HG03558 (cell line): ENCODE data around the gene S100A11.

Experiments
- ATAC-seq: cut with Tn5 transposase; IDR thresholded peaks from one replicate; pipeline ENCODE4 v1.9.1; 2021; ENCODE audit warnings: moderate number of reproducible peaks; ENCODE audit not compliant: unreplicated experiment; ENCODE audit errors: extremely low read depth

S100A11 gene

DNA sequence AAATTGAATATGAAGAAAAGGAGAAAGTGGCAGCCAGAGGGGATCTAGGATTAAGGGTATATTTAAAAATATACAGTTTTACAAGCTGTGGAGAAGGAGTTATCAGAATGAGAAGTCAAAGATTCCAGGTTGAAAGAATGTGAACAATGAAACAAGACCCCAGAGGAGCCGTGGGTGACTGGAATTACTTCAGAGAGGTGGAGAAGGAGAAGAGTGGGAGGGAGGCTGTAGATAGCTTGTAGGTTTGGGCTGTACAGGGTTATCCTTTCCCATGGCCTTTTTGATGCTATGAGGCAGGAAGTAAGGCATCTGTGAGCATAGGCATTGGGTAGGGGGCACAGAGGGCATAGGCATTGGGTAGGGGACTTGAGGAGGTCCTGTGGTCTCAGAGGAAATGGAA, 5.2 kb upstream of the S100A11 start:
- ATAC-seq, result no peak

DNA sequence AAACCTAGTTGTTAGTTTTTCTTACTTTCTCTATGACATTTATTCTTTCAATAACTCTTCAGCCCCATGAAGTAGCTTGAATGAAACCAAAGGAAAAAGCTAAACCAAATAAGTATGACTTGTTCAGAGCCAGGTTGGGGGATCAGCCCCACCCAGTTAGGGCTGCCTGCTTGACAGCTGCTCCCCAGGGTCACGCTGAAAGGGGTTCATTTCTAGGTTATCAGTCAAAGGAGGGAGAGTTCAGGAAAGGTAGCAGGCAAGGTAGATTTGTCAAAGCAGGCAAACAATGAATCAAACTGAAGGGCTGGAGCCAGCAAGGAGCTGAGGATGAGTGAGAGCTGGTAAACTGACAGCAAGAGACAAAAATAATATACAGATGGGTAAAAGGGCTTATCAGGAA, 3.1 kb upstream of the S100A11 start:
- ATAC-seq, result no peak

DNA sequence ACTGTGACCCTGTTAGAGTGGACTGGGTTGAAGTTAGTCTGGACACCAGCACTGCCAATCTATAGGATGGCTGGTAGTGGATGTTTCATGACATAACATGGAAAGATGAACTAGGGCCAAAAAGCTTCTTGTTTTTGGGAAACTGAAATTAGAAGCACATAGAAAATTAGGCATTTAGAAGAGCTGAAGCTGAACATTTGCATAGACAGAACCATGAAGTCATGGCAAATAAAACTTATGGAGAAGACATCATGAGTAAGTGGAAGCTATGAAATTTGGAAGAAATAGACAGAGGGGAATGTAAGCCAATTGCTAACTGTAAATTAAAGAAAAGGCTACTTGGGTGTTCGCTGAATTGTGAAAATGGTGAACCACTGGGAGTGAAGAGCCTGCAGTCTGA, 2.7 kb upstream of the S100A11 start:
- no peak for ATAC-seq

DNA sequence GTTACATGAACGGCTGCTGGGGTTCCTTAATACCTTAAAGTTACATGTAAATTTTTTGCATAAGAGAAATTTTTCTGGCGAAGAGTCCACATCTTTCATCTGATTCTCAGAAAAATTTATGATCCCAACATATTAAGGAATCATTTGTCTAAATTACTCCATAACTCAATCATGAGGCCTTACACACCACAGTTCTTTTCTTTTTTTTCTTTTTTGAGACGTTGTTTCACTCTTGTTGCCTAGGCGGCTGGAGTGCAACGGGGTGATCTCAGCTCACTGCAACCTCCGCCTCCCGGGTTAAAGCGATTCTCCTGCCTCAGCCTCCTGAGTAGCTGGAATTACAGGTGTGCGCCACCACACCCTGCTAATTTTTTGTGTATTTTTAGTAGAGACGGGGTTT, 2.1 kb upstream of the S100A11 start:
- no peak for ATAC-seq

DNA sequence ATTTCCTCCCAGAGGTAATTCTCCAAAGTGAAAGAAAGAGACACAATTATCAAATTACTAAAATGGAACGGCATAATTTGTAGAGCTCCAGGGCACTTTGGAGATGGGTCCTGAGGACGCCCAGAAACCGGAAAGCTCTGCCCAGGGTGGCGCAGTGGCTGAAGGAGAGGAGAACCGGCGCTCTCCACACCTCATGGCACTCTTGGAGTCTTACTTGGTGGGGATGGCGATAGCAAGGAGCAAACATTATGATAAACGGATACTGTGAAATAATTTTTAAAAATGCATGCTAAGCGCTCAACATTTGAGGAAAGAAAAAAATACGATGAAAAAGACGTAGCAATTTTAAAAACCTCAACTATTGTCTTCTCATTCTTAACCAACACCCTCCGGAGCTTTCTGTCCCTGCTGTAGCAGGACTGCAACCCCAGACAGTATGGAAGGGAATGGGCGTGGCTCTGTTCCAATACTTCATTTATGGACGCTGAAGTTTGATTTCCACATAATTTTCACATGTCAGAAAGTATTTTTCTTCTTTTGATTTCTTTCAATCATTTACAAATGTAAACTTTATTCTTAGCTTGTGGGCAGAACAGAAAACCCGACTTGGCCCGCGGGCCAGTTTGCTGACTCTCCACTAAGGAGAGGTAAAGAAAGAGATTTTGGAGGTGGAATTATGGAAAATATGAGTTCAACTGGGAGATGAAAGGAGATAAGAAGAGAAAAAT, 1.1 kb downstream of the S100A11 start:
- no peak for ATAC-seq

DNA sequence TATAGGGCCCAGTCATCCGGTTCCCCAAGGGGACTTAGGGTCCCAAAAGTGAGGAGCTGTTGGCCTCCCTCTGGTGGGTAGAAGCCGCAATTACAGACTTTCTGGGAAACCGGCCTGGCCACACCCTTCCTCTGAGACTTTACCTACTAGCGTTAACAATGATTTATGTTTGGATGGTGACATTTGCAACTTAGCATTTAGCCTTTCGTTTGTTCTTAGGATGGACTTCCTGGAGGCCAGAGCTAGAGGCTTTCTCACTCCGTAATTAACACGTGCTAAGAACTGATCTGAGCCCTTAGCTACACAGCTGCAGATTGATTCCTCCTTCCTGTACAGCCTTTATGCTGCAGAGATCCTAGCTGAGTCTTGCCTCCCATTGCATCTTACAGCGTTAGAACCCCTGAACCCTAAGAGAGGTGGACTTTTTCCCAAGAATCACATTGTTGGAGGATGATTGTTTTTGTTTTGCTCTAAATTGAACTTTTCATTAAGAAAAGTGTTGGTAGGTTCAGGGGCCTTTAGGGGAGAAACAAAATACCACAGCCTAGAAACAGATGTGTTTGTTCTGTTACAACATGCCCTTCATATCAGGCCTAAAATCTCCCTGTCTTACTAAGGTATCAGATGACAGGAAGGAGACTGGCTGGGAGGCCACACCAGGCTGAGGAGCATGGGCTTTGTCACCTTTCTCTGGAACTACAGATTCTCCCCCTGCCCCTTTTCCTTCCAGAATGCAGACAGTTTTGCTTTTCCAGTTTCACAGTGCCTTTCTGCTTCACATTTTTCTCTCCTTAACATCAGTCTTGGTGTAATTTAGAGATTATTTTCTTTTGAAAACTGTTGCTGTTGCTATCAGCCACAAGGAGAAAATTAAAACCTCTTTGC, 1.9 kb downstream of the S100A11 start:
- no peak for ATAC-seq

DNA sequence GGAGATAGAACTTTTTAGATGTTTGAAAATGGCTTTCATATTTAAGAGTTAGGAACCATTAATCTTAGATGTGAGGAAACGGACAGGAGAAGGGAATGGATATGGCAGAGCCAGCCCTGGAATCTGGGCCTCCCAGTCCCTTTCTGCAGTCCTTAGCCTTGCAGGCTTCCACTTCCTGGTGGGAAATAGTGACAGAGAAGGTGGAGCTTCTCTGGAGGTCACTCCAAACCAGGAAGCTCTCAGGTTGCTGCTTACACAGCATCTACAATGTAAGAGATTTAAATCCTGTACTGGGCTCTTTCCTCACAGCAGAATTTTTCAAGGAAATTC, 2.5 kb downstream of the S100A11 start:
- no peak for ATAC-seq

DNA sequence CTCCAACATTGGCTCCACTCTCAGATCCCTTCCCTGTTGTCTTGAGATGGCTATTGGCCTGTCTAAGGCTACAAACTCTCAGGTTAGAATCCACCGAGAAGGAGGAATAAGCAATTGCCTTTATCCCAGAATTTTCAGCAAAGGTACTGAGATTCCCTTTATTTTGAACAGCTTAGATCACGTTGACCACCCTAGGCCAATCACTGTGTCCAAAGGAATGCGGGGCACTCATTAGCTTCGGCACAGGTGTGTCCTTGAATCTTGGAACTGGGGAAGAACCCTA, 6.9 kb downstream of the S100A11 start:
- no peak for ATAC-seq

DNA sequence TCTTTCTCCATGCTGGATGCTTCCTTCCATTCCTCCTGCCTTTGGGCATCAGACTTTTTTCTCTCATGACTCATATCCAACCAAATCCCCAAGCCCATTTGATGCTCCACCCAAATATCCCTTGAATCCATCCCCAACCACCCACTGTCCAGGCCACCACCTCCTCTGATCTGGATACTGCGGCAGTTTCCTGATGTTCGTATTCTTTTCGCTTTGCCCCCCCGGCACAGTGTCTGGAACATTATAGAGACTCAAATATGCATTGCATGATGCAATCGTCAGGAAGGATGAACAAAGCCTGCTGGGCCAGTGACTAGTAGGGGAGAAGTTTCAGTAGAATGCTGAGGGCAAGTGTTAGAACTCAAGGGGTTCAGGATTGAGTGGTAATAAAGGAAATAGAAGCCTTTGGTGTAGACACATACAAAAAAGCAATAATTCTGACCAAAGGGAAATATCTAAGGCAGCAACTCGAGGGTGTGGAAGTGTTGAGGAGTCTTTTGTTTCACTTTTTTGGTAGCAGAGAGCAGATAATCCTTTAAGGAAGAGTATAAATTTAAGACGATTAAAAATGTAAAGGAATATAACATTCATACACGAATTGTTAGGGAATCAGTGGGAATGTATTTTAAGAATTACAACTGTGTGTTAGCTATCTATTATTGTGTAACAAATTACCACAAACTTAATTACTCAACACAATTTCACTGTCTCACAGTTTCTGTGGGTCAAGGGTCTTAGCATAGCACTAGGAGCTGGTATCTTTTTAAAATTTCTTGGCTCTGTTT, 7.5 kb downstream of the S100A11 start:
- no peak for ATAC-seq

DNA sequence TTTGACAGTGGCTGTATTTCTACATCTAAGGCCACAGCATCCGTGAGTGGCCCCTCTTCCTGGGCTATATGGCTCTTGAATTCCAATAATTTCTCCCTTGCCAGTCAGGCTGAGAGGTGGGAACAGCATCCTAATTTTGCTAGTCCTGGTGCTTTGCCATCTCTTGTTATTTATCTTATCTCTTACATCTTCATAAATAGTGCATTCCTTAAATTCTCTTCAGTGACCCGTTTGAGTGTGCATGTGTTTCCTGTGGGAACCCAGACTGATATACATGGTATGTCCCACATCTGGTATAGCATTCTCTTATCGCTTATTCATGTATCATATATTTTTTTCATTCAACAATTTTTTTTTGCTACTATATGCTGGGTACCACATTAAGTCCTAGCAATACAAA, 9.9 kb downstream of the S100A11 start:
- no peak for ATAC-seq

DNA sequence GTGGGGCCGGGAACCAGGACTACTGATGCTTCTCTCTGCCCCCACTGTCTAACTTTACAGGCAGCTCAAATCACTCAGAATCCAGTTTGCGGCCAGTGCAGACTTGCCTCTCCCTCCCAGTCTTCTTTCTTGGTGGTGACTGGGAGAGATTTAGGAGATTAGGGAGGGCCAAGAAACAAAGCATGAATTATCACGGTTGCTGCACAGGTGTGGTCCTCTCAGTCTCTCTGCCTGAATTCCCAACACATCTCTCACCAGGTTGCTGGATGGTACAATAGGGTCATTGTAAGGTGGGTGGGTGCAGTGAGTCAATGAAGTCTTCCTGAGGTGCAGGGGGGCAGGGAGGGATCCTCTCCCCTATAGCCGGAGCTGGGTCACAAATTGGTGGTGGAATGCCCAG, 12.6 kb downstream of the S100A11 start:
- ATAC-seq, result no peak

DNA sequence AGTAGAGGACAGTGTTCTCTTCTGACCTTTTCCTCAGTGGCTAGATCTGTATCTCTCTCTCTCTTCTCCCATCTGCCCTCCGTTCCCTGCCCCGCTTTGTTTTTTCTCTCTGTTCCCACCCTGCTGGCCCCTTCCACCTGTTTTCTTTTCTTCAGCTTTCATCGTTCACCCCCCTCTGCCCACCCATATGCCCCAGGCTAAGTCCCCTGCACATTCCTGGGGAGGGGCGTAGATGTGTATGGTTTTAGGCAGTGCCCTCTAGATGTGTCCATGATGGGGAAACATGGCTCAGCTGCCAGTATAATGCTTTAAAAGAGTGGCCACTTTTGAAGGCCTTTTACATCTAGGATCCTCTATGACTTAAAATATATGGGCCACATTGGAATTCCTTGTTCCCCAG, 13.6 kb downstream of the S100A11 start:
- no peak for ATAC-seq

DNA sequence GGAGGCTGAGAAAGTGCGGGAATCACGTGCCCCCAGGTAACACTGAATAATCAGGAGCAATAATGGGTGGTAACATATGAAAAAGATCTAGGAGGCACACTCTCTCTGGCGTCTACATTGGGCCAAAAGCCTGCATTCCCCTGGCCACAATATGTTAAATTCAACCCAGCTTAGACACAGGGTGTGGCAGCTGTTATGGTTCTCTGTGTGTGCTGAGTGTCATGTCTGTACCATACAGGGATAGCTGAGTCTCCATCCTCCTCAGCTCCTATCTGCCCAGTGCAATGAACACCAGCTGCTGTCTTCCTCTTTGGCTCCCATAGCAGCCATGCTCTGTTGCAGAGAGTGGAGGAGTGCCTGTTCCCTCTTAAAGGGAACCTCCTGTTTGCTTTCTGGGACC, 14.3 kb downstream of the S100A11 start:
- ATAC-seq, result no peak

DNA sequence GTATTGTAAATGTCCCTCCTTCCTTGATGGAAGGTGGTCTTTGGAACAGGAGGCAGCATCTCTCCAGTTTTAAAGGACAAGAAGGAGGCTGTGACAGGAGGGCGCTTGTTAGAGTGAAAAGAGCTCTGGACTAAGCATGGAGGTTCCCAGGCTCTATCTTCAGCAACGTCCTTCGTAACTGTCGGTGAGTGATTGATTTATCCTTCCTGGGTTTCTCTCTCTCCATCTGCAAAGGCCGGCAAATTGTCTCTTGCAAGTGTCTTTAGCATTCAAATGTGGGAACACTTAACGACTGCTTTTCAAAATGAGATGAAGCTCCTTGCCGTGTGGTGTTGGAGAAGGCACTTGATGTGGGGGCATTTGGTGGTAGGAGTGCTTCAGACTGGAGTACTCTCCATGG, 15.2 kb downstream of the S100A11 start:
- no peak for ATAC-seq

DNA sequence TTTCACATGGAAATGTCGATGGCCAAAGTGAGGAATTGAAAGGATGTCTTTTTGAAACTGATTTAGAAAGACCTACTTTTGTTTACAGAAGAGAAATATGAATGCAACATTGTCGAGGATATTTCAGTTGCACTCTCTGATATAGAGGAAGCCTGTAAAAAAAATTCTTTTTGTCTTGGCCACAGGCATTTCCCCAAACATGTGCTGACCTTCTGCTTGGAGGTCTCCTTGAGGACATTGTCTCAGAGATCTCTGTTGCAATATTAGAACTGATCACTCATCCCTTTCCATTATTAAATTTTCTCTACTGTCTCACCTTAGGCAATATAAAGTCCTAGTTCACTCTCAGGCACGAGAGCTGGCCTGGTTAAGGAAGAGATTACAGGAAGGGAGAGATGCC, 16.0 kb downstream of the S100A11 start:
- no peak for ATAC-seq

DNA sequence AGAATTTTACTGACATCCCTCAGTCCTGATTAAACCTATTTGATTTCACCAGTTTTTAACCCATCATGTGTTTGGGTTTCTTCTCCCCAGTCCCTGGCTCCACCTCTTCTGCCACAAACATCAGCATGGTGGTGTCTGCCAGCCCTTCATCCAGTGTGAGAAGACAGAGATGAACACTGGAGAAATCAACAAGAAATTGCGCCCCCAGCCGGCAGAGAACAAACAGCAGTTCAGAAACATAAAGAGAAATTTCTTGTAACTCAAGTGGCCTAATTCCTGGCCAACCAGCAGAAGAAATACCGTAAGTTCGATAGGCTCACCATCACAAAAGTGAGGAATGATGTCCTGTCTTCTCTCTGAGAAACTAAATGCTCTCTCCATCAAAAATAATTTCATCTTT, 18.3 kb downstream of the S100A11 start:
- no peak for ATAC-seq

DNA sequence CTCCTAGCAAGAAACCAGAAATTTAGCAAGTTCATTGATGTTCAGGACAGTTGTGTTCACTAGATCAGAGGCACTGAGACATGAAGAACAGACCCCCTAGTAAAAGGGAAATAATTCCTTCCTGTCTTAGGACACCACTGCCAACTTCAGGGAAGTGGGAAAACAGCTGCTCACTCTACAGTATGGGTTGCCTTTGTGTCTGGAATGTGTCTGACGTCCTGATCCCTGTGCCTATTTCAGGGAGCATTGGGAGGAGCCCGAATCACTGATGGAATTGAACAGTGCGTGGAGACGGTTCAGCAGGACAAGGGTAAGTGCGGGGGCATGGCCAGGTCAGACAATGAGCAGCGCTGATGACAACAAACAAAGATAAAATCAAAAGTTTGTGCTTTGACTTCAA, 21.0 kb downstream of the S100A11 start:
- ATAC-seq, result no peak

DNA sequence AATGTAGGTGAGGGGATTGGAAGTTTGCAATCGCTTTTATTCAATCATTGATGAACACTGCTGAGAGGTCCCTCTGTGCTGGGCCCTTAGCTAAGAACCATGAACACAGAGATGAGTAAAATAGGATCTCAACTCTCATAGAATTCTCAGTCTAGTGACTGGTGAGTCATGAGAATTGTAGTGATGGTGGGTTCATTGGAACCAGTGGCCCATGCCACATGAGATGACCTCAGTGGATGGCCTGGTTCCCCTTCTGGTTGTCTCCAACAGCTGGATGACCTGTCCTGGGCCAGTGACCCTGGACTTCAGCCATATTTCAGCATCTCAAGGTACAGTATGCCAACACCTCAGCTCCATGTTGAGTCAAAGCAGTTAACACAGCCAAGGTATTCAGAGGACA, 21.9 kb downstream of the S100A11 start:
- ATAC-seq, result no peak

DNA sequence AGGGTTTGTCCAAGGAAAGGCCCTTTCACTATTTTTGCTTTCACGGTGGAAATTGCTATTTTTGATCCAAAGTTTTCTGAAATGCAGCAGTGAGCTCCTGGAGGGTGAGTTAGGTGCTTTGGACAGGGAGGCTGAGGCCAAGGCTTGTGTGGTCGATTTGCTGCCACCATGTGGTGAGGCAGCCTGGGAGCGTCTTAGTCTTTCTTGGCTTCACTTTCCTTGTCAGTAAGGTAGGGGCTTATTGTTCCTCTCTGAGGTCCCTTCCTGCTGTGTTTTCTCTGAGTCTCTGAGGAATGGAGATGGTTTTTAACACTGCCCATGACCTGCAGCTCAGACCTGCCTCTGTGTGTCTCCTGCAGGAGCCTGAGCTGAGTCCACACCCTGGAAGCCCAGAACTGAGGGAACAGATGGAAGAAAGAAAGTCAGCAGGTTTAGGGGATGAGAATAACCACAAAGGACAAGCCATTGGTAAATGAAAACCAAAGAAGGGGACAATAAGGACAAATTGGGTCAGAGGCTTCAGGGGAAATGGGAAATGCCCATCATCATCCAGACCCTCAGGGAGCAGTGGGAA, 23.1 kb downstream of the S100A11 start:
- no peak for ATAC-seq

DNA sequence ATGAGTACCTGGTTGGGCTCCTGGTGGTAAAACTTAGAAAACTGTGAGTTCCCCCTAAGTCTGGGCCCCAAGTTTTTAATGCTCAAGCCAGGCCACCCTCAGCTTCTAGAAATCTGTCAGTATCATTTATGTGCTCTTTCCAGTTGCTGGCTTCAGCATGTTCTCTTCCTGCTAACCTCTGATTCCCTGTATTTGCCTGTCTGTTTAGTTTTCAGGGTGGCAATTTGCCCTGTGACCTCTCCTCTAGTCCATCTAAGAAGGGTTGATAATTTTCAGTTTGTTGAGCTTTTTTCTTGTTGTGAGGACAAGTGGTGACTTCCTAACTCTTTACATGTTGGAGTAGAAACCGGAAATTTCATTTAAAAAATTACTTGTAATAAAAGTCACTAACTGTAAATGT, 27.1 kb downstream of the S100A11 start:
- ATAC-seq, result no peak

DNA sequence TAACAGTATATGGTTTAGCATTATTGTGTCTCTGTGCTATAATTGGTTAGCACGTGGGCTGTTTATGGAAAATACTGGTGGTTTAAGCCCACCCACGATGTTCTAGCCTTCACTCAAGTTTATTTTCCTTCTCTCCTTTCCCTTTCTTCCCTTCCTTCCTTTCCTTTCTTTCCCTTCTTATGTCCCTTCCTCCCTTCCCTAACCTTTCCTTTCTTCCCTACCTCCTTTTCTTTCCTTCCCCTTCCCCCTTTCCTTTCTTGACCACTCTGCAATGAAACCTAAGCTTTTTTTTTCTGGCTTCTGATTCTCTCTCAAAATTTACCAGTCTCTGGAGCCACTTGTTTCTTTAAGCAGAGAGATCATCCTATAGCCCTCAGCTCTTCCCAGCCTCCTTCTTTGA, 29.8 kb downstream of the S100A11 start:
- no peak for ATAC-seq
